Neural cell (in vitro differentiated cells): Measurements from ENCODE around the gene BNC1. TPM values are rescaled to one million over a fixed set of nuclear protein-coding genes. Genes with fewer than 3 reads are reported as not detected.

Experiments used
- H2AFZ ChIP-seq: fragments of 200-600, 300-800 bp; sonication (generic), shearing (Covaris generic); 2 replicates; pipeline ENCODE4 v1.6.0; 2014; ENCODE audit warnings: low read depth, mild to moderate bottlenecking, antibody characterized with exemption, low read length, moderate library complexity
- H3F3A ChIP-seq: fragments of 200-600 bp; shearing (Covaris generic); 2 replicates; pipeline ENCODE4 v1.6.1; 2016; ENCODE audit warnings: mild to moderate bottlenecking, moderate library complexity, mixed read lengths, antibody characterized with exemption, low read length; ENCODE audit not compliant: insufficient read depth, poor library complexity, severe bottlenecking
- H3K27ac ChIP-seq: fragments of 200-600, 300-800 bp; sonication (generic), shearing (Covaris generic); 2 replicates; pipeline ENCODE4 v1.5.1; 2014; ENCODE audit warnings: mild to moderate bottlenecking, low read length, moderate library complexity
- H3K27me3 ChIP-seq: fragments of 300-800, 200-600 bp; sonication (generic), shearing (Covaris generic); 2 replicates; pipeline ENCODE4 v1.6.0; 2014; ENCODE audit warnings: mild to moderate bottlenecking, low read depth, low read length, moderate library complexity; ENCODE audit not compliant: insufficient read depth
- H3K36me3 ChIP-seq: fragments of 300-800, 200-600 bp; sonication (generic), shearing (Covaris generic); 2 replicates; pipeline ENCODE4 v1.5.1; 2014; ENCODE audit warnings: mild to moderate bottlenecking, antibody characterized with exemption, low read length, moderate library complexity; ENCODE audit not compliant: insufficient read depth
- H3K4me2 ChIP-seq: fragments of 300-800, 200-600 bp; sonication (generic), shearing (Covaris generic); 2 replicates; pipeline ENCODE4 v1.6.0; 2014; ENCODE audit warnings: mild to moderate bottlenecking, low read length
- H3K4me3 ChIP-seq: fragments of 300-800, 200-600 bp; sonication (generic), shearing (Covaris generic); 2 replicates; pipeline ENCODE4 v1.5.1; 2014; ENCODE audit warnings: mild to moderate bottlenecking, low read length, moderate library complexity
- H3K79me2 ChIP-seq: fragments of 200-600 bp; shearing (Covaris generic); replicated peaks from 2 replicates; pipeline ENCODE4 v1.6.0; 2014; ENCODE audit warnings: mild to moderate bottlenecking, low read length, moderate library complexity; ENCODE audit not compliant: insufficient read depth
- H3K9ac ChIP-seq: fragments of 300-800, 200-600 bp; sonication (generic), shearing (Covaris generic); 2 replicates; pipeline ENCODE4 v1.6.1; 2016; ENCODE audit warnings: mild to moderate bottlenecking, low read length, mixed read lengths
- H3K9me2 ChIP-seq: fragments of 200-600 bp; shearing (Covaris generic); 2 replicates; pipeline ENCODE4 v1.6.1; 2016; ENCODE audit warnings: mild to moderate bottlenecking, low read length, mixed read lengths; ENCODE audit not compliant: insufficient read depth
- H3K9me3 ChIP-seq: fragments of 200-600, 300-800 bp; sonication (generic), shearing (Covaris generic); 2 replicates; pipeline ENCODE4 v1.6.1; 2016; ENCODE audit warnings: mild to moderate bottlenecking, mixed run types, low read length, moderate library complexity, mixed read lengths
- H4K20me1 ChIP-seq: fragments of 200-600 bp; shearing (Covaris generic); 2 replicates; pipeline ENCODE4 v1.6.1; 2016; ENCODE audit warnings: mild to moderate bottlenecking, mixed run types; ENCODE audit not compliant: insufficient read depth
- CTCF ChIP-seq: fragments of 450-650 bp; IDR thresholded peaks from 2 replicates; pipeline ENCODE4 v1.5.1; 2014; ENCODE audit warnings: antibody characterized with exemption, mild to moderate bottlenecking, moderate library complexity; ENCODE audit not compliant: poor library complexity, severe bottlenecking
- EP300 ChIP-seq: fragments of 450-650 bp; conservative IDR thresholded peaks from 2 replicates; pipeline ENCODE4 v1.6.1; 2014; ENCODE audit warnings: antibody characterized with exemption, mild to moderate bottlenecking, moderate library complexity; ENCODE audit not compliant: poor library complexity, severe bottlenecking
- EZH2 ChIP-seq: fragments of 200-600, 300-800 bp; shearing (Covaris generic), sonication (generic); IDR thresholded peaks from 2 replicates; pipeline ENCODE4 v1.6.1; 2014; ENCODE audit warnings: antibody characterized with exemption, low read length, borderline replicate concordance, mild to moderate bottlenecking; ENCODE audit not compliant: insufficient read depth, poor library complexity, severe bottlenecking
- MXI1 ChIP-seq: fragments of 450-650 bp; conservative IDR thresholded peaks from 2 replicates; pipeline ENCODE4 v1.6.1; 2014; ENCODE audit warnings: antibody characterized with exemption, mild to moderate bottlenecking; ENCODE audit not compliant: poor library complexity, severe bottlenecking
- POLR2AphosphoS5 ChIP-seq: IDR thresholded peaks from 2 replicates; pipeline ENCODE4 v1.6.1; 2012
- RAD21 ChIP-seq: fragments of 450-650 bp; conservative IDR thresholded peaks from 2 replicates; pipeline ENCODE4 v1.6.1; 2014; ENCODE audit warnings: antibody characterized with exemption, mild to moderate bottlenecking, moderate library complexity
- SMC3 ChIP-seq: fragments of 450-650 bp; conservative IDR thresholded peaks from 2 replicates; pipeline ENCODE4 v1.6.1; 2014; ENCODE audit warnings: antibody characterized with exemption, mild to moderate bottlenecking, moderate library complexity; ENCODE audit not compliant: poor library complexity
- TAF1 ChIP-seq: IDR thresholded peaks from 2 replicates; pipeline ENCODE4 v1.6.1; 2012; ENCODE audit warnings: low read depth
- polyA plus RNA-seq: library from polyadenylated mRNA; depleted of rRNA; stranded (reverse); fragments of >200 nt; gene quantifications from 2 replicates; pipeline ENCODE4 v1.2.3, GENCODE V29; 2014
- TF ChIP-seq, protein P1 (sequence below): IDR thresholded peaks from 2 replicates; pipeline ENCODE4 v1.6.1; 2012; ENCODE audit warnings: borderline replicate concordance

Gene BNC1
- polyA plus RNA-seq, 1 donor from 2014 or later: not detected

DNA sequence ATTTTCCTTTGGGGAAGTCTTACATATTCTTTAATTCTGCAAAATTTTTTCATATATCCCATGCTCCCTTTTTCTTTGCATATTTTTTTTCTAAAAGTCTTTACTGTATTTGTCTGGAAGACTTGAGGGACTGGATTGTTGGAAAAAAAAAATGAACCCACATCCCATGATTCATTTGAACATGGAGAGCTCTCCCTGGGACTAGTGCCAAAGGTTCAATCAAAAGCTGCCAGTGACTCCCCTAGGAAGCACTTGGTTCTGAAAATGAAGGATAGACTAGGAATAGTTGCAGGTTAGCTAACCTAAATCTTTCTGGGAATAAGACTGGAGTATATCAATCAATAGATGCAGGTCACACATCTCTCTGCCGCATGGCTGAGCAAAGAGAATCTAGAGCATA, 16.4 kb upstream of the BNC1 start:
- Histone ChIP-seq H3K27ac (no peak overlapping the region), H3F3A (no peaks in the 10 kb centered on the region), H4K20me1 (no peaks in the 10 kb centered on the region), H3K27me3 (no peaks in the 10 kb centered on the region), H3K79me2 (no peaks in the 10 kb centered on the region), H3K4me3 (no peak overlapping the region), H3K4me2 (no peak overlapping the region), H3K9ac (no peak overlapping the region), H3K9me2 (no peaks in the 10 kb centered on the region), H3K36me3 (no peaks in the 10 kb centered on the region), H3K9me3 (no peaks in the 10 kb centered on the region), H2AFZ (no peak overlapping the region)
- TF ChIP-seq EP300 (no peak), TAF1 (no peak), SMC3 (no peak)
- TF ChIP-seq, protein P1, sequence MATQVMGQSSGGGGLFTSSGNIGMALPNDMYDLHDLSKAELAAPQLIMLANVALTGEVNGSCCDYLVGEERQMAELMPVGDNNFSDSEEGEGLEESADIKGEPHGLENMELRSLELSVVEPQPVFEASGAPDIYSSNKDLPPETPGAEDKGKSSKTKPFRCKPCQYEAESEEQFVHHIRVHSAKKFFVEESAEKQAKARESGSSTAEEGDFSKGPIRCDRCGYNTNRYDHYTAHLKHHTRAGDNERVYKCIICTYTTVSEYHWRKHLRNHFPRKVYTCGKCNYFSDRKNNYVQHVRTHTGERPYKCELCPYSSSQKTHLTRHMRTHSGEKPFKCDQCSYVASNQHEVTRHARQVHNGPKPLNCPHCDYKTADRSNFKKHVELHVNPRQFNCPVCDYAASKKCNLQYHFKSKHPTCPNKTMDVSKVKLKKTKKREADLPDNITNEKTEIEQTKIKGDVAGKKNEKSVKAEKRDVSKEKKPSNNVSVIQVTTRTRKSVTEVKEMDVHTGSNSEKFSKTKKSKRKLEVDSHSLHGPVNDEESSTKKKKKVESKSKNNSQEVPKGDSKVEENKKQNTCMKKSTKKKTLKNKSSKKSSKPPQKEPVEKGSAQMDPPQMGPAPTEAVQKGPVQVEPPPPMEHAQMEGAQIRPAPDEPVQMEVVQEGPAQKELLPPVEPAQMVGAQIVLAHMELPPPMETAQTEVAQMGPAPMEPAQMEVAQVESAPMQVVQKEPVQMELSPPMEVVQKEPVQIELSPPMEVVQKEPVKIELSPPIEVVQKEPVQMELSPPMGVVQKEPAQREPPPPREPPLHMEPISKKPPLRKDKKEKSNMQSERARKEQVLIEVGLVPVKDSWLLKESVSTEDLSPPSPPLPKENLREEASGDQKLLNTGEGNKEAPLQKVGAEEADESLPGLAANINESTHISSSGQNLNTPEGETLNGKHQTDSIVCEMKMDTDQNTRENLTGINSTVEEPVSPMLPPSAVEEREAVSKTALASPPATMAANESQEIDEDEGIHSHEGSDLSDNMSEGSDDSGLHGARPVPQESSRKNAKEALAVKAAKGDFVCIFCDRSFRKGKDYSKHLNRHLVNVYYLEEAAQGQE: no peak

DNA sequence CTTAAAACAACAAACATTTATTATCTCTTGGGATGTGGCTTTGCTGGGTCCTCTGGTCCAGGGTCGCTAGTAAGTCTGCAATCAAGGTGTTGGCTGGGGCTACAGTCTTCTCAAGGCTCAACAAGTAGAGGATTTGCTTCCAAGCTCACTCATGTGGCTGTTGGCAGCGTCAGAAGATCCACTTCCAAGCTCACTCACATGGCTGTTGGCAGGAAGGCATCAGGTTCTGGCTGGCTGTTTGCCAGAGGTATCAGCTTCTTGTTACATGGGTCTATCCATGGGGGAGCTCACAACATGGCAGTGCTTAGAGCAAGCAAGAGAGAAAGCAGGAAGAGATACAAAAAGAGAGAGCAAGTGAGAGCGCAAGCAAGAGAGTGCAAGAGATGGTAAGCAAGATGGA, 15.0 kb upstream of the BNC1 start:
- no peaks in the 10 kb centered on the region for H4K20me1 ChIP-seq
- H3F3A ChIP-seq: no peaks in the 10 kb centered on the region
- H3K4me2 ChIP-seq: no peak overlapping the region
- H3K27me3 ChIP-seq: no peaks in the 10 kb centered on the region
- TF ChIP-seq, protein P1: no peak
- no peak for TF ChIP-seq RAD21
- TF ChIP-seq EP300: no peak
- TF ChIP-seq SMC3: no peak
- no peak for TF ChIP-seq POLR2AphosphoS5
- no peak for TF ChIP-seq EZH2
- TF ChIP-seq CTCF: no peak
- TF ChIP-seq MXI1: no peak
- no peak for TF ChIP-seq TAF1
- no peak overlapping the region for H3K9ac ChIP-seq
- H3K79me2 ChIP-seq: no peaks in the 10 kb centered on the region
- H3K4me3 ChIP-seq: no peak overlapping the region
- no peak overlapping the region for H2AFZ ChIP-seq
- no peaks in the 10 kb centered on the region for H3K9me2 ChIP-seq
- no peak overlapping the region for H3K27ac ChIP-seq
- no peaks in the 10 kb centered on the region for H3K36me3 ChIP-seq
- H3K9me3 ChIP-seq: no peaks in the 10 kb centered on the region
